ENCODE data around the gene ACKR2.

DNA sequence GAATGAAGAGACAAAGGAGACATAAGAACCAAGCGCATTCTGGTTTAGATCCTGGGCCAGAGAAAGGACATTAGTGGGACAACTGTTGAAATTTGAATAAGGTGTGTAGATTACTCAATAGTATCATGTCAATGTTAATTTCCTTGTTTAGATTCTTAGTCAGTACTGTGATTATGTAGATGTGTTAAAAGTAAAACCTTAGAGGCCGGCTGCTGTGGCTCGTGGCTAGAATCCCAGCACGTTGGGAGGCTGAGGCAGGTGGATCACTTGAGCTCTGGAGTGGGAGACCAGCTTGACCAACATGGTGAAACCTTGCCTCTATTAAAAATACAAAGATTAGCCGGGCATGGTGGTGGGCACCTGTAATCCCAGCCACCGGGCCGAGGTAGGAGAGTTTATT is 39.8 kb downstream of the ACKR2 start:
- TF ChIP-seq, protein P1, sequence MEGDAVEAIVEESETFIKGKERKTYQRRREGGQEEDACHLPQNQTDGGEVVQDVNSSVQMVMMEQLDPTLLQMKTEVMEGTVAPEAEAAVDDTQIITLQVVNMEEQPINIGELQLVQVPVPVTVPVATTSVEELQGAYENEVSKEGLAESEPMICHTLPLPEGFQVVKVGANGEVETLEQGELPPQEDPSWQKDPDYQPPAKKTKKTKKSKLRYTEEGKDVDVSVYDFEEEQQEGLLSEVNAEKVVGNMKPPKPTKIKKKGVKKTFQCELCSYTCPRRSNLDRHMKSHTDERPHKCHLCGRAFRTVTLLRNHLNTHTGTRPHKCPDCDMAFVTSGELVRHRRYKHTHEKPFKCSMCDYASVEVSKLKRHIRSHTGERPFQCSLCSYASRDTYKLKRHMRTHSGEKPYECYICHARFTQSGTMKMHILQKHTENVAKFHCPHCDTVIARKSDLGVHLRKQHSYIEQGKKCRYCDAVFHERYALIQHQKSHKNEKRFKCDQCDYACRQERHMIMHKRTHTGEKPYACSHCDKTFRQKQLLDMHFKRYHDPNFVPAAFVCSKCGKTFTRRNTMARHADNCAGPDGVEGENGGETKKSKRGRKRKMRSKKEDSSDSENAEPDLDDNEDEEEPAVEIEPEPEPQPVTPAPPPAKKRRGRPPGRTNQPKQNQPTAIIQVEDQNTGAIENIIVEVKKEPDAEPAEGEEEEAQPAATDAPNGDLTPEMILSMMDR (IDR thresholded peaks at IDR 0.05; ENCODE audit: low read depth, low read length): no peak
- TF ChIP-seq POLR2A (IDR thresholded peaks at IDR 0.05; ENCODE audit: extremely low read depth, insufficient read length): no peak
- TF ChIP-seq MAX (IDR thresholded peaks at IDR 0.05; ENCODE audit: low read depth, low read length): no peak
